Breast epithelium (tissue), 3 donors: ENCODE measurements around the gene OCA2.

Experiments used
- POLR2A ChIP-seq: fragments of 450-650 bp; IDR thresholded peaks from one replicate; pipeline ENCODE4 v1.6.1; 2016; ENCODE audit warnings: antibody characterized with exemption, mild to moderate bottlenecking, moderate library complexity
- POLR2AphosphoS5 ChIP-seq, 3 donors: sonication (generic); formaldehyde crosslinking; IDR thresholded peaks; one replicate each; pipeline ENCODE4 v1.6.1; 2017; ENCODE audit warnings: antibody characterized with exemption in 3 of 3
- TF ChIP-seq, protein P1 (sequence below), 3 donors: fragments of 450-650 bp; IDR thresholded peaks; one replicate each; pipeline ENCODE4 v1.5.1; 2016 to 2017; ENCODE audit warnings: antibody characterized with exemption in 3 of 3, mild to moderate bottlenecking in 3 of 3, moderate library complexity in 3 of 3

DNA sequence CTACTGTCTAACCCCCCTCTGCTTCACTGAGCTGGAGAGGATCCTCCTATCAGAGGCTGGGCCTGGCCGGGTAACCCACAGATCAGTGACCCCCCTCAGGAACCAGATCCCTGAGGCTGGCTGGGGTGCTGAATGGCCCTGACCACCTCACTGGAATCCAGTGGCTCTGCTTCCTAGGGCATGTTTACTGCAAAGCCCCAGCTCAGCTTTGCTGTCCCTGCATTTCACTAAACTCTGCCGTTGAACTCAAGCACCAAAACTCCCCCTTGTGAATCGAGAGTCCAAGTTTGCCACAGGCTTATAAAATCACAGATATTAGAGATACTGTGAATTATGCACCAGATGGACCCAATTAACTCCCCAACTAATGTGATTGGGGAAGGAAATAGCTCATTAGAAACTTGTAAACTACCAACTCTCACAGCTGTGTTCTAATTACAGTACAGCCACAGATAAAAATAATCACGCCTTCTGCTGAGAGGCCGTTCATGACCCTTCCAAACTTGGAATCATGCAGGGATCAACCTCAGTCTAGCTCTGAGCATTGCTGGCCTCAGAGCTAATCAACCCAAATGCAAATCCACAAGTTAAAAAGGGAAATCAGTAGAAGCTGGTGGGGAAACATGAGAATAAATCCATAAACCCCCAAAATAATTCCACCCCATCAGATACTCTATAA, 47.0 kb downstream of the OCA2 start:
- TF ChIP-seq POLR2AphosphoS5 (IDR thresholded peaks at IDR 0.05) = no peak
- TF ChIP-seq, protein P1, sequence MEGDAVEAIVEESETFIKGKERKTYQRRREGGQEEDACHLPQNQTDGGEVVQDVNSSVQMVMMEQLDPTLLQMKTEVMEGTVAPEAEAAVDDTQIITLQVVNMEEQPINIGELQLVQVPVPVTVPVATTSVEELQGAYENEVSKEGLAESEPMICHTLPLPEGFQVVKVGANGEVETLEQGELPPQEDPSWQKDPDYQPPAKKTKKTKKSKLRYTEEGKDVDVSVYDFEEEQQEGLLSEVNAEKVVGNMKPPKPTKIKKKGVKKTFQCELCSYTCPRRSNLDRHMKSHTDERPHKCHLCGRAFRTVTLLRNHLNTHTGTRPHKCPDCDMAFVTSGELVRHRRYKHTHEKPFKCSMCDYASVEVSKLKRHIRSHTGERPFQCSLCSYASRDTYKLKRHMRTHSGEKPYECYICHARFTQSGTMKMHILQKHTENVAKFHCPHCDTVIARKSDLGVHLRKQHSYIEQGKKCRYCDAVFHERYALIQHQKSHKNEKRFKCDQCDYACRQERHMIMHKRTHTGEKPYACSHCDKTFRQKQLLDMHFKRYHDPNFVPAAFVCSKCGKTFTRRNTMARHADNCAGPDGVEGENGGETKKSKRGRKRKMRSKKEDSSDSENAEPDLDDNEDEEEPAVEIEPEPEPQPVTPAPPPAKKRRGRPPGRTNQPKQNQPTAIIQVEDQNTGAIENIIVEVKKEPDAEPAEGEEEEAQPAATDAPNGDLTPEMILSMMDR (IDR thresholded peaks at IDR 0.05) = no peak
- no peak for TF ChIP-seq POLR2A
